Activated CD8-positive, alpha-beta memory T cell treated with anti-CD3 and anti-CD28 coated beads for 4 hours (primary cell): ENCODE results near the gene STK11.
A peak's percentile ranks its signal among the peaks of the same experiment; 100 is the strongest.
"Not testable (repeated sequence)": the region's sequence is repeated elsewhere in the genome, so short reads cannot be mapped to it uniquely, and the experiment has no call there.

Experiments used
- DNase-seq, 2 donors: peaks; one replicate each; pipeline ENCODE4 v3.0.0-alpha.2; 2020; ENCODE audit warnings: low read depth in 2 of 2

STK11 gene

DNA sequence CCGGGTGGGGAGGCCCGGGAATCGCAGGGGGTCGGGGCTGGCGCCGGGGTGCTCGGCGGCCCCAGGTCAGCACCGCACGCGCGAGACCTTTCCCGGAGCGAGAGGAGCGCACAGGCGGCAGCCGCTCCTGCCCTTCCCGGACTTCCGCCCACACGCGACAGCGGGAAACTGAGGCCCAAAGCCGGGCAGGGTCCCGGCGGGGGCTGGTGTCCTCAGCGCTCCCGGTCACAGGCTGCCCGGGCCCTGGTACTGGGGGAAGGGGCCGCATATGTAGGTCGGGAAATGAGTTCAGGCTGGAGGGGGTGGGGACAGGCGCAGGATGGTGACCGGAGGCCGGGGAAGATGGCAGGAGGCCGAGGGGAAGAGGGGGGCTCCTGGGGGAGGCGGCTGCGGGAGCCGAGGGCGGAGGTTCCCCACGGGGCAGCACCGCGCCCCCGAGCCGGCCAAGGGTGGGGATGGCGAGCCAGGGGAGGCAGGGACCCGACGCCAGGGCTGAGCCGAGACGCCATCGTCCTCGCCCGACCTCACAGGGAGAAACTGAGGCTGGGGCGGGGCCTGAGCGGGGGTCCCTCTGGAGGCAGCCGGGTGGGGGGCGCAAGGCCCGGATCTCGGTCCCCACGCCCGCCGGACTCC is 31.6 kb downstream of the STK11 start:
- no peak for DNase-seq

DNA sequence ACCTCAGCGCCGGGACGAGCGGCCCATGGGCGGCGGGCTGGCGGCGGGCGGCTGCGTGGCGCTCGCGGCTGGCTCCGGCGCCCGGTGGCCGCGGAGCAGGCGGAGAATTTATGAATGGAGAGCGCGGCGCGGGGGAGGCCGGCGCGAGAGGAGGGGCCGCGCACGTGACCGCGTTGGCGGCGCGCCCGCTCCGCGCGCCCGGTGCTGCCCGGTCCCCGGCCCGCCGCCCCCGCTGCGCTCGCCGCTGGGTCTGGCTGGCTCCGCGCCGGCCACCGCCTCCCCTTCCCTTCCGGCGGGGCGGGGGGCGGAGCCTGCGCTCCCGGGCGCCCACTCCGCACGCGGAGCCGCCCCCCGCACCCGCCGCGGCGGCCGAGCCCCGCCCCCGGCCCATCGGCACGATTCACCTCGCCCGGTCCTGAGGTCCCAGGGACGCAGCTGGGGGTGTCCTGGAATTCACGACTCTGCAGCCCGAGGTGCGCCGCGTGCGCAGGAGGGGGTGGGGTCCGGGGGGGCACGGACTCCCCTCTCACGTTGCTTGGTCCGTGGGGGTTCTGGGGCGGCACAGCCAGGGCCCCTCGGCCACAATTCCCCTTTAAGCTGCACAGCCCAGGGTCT is 32.3 kb downstream of the STK11 start, which contains the start of gene CBARP:
CBARP (minus strand) TSS at position 252 of the 615 bp plus-strand sequence. CDS start 1,905 bp downstream, outside the sequence.
- no peak for DNase-seq

- DNase-seq = no peak
These were observed 33.1 kb downstream of the STK11 start for GRCh38 chr19:1238369-1239303.

DNA sequence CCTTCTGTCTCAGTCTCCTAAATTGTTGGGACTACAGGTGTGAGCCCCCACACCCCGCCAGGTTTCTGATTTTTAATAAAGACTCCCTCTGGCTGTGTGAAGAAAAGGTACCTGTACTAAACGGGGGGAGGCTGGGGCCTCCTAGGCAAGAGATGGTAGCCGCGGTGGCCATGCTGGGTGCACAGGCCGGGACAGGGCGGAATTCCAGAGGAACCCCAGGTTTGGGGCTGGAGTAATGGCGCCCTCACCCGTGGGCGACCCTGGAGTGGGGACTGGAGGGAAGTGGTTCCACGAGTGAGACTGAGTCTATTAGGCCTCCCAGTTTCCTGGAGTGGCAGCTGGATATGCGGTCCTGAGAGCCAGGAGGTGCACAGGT is 33.8 kb downstream of the STK11 start:
- DNase-seq = no peak

DNA sequence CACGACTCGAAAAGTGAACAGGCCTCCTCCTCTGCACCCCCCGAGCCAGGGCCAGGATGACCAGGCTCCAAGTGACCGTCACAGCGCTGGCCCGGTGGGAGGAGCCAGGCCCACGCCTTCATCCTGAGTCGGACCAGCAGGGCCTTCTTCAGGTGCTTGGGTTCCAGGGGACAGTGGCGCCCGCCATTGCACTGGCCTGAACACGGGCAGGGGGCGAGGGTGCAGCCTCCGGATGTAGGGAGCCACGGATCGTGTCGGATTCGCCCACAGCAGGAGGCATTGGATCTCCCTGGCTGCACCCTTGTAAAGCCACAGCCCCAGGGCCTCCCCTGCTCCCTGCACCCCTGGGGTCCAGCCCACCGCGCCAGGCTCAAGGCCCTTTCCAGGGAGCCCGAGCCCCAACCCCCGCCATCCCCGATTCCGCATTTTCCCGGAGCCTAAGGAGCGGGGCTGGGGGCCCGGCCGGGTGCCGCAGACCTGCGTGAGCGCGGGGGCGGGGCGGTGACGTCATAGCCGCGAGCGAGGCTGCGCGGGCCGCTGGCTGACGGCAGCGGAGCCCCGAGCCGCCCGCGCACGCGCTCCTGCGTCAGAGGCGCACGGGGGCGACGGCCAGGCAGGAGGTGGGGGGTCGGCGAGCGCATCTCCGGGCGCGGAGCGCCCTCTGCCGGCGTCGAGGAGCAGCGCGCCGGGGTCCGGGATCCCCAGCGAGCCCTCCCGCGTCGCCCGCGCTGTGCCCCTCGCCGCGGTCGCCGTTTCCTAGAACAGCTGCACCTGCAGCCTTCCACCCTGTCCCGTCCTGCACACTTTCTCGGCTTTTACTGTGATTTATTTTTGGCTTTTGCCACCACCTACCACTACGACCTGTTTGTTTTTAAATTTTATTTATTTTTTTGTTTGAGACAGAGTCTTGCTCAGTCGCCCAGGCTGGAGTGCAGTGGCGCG is 34.5 kb downstream of the STK11 start:
- peak; percentile 85 to 93 for DNase-seq

DNA sequence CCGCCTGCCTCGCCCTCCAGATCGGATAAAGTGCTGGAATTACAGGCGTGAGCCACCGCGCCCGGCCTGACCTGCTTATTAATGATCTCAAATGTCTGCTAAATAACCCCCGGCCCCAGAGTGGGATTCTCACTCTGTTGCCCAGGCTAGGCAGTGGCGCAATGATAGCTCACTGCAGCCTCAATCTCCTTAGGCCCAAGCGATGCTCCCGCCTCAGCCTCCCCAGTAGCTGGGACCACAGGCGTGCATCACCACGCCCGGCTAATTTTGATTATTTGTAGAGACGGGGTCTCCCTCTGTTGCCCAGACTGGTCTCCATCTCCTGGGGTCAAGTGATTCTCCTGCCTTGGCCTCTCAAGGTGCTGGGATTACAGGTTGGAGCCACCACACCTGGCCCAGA is 35.3 kb downstream of the STK11 start:
- DNase-seq = no peak

GRCh38 chr19:1241417-1242095 is 36.0 kb downstream of the STK11 start, which contains the start of gene ATP5F1D:
TSS of gene ATP5F1D (plus strand) at chr19:1241751. CDS start at chr19:1241851, 100 bp downstream.
- DNase-seq = peak; percentile 83 to 91

DNA sequence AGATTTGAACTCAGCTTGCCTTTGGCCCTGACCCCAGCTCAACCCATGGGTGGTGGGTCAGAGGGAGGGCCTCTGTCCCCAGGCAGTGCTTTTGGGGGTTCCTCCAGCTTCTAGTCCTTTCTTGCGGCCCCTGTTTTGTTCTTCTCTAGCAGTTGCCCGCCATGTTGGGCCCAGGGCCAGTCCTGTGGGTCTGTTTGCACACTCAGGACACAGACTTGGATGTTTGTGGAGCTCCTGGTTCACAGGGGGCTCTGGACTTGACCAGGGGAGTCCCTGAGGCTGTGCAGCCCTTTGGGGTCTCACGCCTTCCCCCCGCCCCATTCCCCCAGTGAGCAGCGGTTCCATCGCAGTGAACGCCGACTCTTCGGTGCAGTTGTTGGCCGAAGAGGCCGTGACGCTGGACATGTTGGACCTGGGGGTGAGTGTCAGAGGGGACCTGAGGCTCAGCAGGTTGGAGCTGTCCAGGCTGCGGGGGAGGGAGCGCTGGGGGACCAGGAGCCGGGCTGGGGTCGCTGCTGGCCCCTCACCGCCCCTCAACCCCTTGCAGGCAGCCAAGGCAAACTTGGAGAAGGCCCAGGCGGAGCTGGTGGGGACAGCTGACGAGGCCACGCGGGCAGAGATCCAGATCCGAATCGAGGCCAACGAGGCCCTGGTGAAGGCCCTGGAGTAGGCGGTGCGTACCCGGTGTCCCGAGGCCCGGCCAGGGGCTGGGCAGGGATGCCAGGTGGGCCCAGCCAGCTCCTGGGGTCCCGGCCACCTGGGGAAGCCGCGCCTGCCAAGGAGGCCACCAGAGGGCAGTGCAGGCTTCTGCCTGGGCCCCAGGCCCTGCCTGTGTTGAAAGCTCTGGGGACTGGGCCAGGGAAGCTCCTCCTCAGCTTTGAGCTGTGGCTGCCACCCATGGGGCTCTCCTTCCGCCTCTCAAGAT is 38.5 kb downstream of the STK11 start:
- DNase-seq = peak; percentile 73 to 82

DNA sequence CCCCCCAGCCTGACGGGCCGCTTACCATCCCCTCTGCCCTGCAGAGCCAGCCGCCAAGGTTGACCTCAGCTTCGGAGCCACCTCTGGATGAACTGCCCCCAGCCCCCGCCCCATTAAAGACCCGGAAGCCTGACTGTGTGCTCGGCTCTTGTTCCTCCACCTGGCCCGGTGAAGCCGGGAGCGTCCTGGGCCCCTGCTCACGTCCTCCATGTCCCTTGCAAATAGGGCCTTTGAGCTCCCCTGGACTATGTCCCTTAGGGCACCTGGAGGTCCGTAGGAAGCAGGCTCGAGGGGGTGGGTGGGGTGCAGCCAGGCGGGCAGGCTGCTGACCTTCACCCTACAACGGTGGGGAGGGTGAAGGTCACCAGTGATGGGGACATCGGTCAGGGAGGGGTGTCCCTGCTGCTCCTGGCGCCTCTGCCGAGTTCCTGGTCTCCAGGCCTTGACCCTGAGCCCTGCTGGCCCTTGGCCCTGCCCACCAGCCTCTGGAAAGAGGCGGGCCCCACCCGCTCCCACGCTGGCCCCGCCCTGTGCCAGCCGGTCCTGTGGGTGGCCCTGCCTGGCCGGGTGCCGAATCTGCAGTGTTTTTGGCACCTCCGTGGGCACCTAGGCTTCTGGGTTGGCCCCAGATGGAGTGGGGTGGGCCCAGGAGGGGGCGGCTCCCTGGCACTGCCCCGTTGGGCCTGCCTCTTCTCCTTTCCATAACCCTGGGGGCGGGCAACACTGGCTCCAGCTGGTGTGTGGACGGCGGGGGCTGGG is 39.3 kb downstream of the STK11 start:
- DNase-seq = no peak

DNA sequence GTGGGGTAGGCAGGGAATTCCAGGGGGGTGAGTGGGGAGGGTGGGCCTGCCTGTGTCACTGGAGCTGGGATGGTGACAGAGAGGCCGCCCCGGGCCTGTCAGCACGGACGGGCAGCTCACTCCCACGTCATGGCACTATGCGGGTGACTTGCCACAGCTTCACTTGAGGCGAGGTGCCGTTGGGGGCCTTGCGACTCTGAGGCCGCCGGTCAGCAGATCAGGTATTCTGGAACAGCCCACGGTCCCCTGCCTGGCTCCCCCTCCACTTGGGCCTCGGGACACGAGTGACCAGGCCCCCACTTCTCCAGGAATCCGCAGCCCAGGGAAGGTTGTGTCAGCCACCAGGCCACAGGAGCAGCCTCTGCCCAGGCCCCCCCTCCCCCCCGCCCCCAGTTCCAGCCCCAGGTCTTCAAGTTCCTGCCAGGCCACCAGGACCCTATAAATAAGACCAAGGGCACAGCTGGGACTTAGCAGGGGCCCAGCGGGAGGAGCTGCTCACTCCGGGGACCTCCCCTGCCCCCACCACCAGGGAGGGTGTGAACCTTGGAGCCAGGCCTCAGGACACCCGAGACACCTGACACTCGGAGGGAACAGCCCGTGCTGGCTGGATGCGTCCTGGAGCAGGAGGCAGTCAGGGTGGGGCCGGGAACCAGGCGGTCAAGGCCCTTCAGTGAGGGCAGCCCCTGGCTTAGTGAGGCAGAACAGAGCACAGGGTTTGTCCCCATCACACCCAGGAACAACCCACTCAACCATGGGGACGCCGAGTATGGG is 40.1 kb downstream of the STK11 start:
- DNase-seq = no peak

- not testable (repeated sequence) for DNase-seq
These were observed 40.9 kb downstream of the STK11 start for GRCh38 chr19:1246265-1247087.

GRCh38 chr19:1247748-1248138 is 42.2 kb downstream of the STK11 start:
- DNase-seq = no peak

GRCh38 chr19:1248139-1248785 is 42.7 kb downstream of the STK11 start, which contains the start of gene MIDN:
TSS of gene MIDN (plus strand) at chr19:1248583. CDS start at chr19:1250297, 1,714 bp downstream.
- DNase-seq = no peak

GRCh38 chr19:1248786-1249297 is 43.3 kb downstream of the STK11 start:
- DNase-seq = peak; percentile 69 to 72

- DNase-seq = peak; percentile 86 to 90
These were observed 43.9 kb downstream of the STK11 start for GRCh38 chr19:1249298-1249989.

- DNase-seq = no peak
These were observed 44.4 kb downstream of the STK11 start for GRCh38 chr19:1249990-1250436.
